Stimulated activated CD4-positive, alpha-beta T cell treated with anti-CD3 and anti-CD28 coated beads, Interleukin-4, amount 100 ng/mL, for 4 hours (primary cell): ENCODE data around the gene ARSI.

Experiments
- DNase-seq, 2 experiments: peaks; one replicate each; pipeline ENCODE4 v3.0.0-alpha.2; 2020

ARSI gene

DNA sequence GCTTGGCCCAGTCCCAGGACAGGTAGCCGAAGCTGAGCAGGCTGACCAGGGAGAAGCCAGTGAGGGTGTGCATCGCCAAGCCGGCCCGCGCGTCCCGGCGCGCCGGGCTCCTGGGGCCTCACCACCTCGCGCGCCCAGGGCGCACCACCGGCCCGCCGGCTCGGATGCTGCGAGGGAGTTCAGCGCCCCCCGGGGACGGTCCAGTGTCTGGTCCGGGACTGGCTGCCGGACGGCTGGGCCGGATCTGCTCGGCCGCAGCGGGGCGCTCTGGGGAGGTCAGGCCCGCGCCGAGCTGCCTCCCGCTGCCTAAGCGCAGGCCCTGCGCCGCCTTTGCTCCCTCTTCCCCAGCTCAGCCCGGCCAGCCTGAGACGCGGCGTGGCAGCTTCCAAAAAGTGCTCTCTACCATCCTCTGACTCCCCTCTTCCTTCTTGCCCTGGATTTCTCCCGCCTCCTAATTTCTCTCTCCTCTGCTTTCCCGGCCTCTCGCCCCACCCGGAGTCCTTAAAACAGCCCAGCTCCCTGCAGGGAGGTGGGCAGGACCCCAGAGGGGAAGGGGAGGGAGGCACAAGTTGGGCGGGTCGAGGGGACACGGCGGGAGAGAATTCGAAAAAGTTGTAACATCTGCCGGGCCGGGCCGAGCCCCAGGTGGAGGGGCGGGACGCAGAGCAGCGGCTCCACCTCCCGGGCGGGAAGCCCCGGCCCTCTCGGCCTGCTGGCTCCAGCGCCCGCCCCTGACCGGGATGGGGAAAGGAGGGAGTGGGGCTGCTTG, at the start of gene ARSI:
ARSI (minus strand) TSS at position 605 of the 769 bp plus-strand sequence; CDS start at position 73, 532 bp downstream.
- no peak for DNase-seq

DNA sequence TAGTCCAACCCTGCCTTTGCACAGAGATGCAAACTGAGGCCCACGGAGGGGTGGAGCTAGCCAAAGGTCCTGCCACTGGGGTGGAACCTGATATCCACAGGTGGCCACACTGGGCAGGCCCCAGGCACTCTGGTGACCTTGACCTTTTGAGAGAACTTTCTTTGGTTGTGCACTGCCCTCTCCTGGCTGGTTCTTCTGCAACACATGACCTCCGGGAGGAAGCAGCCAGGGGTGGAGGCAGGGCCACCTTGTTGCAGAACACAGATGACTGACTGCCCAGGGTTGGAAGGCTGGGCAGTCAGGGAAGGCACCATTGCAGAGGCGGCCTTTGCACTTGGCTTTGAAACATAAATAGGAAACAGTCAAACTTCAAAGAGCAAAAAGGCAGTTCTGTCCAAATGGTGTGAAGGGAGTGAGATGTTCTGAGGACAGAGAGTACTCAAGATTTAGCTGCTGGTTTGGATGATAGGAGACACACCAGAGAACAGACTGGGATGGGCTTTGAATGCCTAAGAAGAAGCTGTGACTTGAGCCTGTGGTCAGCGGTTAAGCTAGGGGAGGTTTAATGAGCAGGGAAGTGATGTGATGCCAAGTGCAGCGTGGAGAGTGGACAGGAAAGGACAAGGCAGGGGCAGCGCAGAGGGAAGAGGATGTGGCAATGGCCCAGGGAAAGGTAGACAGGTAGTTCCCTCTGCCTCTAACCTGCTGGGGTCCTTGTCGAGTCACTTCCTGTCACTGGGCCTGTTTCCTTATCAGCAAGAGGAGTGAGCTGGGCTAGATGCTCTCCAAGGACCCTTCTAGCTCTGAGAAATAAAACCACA, 48.0 kb upstream of the ARSI start:
- DNase-seq = peak; percentile 14 to 20

DNA sequence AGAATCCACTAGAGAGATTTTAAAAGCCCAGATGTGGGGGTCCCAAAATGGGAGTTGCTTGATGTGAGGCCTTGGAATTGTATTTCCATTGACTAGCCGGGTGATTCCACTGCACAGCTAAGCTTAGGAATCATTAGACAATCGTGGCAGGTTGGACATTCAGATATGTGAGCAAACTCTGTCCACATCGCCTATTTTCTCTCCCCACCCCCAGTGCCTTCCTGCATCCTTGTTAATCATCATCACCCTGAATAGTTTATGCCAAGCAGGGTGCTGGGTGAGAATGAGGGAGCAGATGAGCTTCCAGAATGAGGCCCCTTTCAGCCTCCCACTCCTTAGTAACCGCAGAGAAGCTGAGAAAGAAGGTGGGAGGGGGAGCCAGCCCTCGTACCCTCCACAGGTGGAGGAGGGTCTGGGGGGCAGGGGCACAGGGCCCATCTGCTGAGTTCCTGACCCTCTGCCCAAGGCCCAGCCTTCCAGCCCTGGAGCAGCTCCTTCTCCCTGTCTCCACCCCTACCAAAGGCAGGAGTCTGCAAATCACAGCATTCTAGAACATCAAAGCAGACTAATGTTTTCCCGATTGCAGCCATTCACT, 47.1 kb upstream of the ARSI start:
- no peak for DNase-seq

DNA sequence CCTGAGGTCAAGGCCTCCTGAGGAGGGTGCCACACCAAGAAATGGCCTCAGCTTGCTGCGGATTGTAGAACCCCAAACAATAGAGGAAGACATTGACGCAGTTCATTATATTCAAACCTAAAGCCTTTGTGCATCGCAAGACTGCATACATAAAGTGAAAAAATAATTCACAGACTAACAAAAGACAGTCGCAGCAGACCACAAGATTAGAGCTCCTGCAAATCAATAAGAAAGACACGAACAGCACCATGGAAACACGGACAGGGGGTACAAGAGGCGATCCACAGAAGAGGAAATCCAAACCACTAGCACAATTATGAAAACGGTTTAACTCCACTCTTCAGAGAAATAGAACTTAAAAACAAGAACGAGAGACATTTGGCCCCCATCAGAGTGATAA, 44.7 kb upstream of the ARSI start:
- no peak for DNase-seq

DNA sequence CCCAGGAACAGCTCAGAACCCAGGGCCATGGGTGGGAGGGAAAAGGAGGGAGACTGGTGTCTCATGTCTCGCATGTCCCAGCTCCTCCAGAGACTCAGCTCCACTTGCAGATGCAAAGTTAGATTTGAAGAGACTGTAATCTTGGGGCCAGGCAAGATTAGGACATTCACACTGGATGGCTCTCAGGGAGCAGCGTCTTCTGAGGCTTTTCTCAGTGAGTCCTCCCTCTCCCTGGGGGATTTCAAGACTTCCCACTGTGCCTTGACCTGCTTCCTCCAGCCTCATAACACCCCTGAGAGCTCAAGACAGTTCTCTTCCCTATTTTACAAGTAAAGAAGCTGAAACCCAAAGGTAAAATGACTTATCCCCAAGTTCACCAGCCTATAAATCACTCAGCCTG, 44.3 kb upstream of the ARSI start:
- DNase-seq = no peak

DNA sequence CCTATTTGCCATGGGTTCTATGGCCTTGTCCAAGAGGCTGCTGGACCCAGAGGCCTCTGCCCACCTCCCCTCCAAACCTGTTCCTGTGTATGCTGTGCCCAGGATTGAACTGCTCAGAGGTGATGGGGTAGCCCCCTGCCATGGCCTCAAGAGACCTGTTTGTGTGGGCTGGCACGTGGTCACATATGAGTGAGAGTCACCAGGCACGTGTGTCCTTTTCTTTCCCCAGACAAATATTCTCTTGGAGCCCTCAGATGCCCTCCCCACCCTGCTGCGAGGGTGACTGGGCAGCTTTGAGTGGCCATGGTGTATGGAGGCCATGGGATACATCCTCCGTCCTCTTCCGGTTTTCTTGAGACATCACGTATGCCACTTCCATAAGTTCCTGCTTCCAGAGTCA, 43.9 kb upstream of the ARSI start:
- DNase-seq = no peak

DNA sequence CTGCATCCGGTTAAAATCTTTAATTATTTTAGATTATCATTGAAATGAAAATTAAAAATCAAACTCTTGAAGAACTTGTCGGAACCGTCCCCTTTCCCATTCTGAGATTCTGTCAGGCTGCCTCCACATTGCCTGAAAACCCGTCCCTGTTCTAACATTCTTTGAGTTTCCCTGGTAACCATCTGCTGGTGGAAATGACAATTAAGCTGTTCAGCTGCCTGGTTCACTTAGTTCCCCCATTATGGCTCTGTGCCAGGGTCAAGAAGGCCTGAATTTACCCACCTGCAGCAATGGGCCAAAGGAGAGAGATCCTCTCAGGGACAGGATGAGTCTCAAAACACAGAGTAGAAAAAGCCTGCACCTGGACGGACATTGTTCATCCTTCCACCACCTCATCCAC, 43.0 kb upstream of the ARSI start:
- DNase-seq = no peak

DNA sequence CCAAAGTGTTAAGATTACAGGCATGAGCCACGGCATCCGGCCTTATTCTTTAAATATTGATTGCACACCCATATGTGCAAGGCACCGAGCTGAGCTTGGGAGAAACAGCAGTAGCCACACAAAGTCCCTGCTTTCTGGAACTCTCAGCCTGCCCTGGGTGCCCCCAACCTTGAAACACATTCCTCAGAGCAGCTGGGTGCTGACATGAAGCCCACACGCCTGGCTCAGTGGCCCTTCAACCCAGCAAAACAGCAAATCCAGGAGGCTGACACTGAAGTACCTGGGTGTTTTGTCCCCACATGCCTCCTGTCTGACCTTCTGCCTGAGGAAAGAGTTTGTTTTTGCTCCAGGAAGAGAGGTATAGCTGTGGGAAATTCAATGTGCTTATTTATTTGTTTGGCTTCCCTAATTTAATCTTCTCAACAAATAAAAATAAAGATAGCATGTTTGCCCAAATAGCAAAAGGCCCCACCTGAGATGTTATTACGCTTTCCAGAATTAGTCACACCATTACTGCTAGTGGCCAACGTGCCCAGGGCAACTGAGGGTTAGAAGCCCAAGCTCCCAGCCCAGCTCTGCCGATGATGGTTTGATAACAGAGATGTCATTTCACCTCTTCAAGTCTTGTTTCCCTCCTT, 41.4 kb upstream of the ARSI start:
- no peak for DNase-seq

DNA sequence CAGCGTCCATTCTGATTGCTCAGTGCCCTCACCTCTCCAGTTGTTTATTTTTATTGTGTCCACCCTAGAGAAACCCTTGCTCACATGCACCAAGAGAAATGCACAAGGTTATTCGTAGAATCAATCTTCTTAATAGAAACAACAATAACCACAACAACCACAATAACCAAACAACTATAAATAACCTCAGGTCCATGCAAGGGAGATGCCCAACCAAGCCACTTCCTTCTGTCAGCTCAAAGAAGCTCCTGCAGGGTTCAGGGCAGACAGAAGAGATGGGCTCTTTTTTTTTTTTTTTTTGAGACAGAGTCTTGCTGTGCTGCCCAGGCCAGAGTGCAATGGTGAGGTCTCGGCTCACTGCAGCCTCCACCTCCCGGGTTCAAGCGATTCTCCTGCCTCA, 39.9 kb upstream of the ARSI start:
- DNase-seq = no peak

DNA sequence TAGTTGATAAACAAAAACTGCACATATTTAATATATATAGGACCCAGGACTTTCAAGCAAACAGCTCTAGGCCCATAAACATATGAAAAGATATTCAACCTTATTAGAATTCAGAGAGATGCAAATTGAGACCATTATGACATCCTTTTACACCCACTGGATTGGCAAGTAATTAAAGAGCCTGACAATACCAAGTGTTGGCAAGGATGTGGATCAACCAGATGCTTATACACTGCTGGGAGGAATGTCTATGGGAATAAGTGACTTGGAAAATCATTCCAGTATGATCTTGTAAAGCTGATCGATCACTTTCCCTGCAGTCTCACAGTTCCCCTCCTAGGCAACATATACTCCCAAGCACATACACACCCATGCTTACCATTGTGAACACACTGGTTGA, 39.3 kb upstream of the ARSI start:
- no peak for DNase-seq

DNA sequence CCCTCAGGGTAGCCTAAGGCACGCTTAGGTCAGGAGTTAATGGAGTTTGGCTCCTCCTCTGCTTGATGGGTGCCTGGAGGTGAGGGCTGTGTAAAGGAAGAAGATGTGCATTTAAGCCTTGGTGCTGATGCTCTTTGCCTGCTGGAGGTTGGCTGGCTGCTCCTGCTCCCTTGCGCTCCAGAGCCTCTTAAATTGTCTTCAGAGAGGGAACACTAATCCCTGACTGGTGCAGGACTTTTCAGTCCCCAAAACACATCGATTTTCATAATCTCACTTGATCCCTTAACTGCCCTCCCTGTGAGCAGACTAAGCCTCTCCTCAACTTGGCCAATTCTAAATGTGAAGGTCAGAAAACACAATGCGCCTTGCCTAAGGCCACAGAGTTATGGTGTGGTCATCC, 38.6 kb upstream of the ARSI start:
- DNase-seq = no peak

DNA sequence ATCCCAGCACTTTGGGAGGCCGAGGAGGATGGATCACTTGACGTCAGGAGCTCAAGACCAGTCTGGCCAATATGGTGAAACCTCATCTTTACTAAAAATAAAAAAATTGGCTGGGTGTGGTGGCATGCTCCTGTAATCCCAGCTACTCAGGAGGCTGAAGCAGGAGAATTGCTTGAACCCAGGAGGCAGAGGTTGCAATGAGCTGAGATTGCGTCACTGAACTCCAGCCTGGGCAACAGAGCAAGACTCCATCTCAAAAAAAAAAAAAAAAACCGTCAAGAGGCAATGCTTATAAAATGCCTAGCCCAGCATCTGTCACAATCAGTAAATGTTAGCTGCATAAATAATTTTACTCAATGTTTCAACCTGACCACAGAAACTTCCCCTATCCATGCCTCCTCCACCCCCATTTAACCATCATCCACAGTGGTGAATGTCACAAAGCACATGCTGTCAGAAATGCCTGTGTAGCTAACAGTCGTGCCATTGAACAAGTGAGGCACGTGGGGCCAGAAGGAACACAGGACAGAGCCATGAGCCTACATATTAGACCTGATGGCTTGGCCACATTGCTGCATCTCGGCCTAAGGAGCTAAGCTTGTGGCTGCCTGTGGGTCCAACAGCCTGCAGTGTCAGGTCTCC, 38.0 kb upstream of the ARSI start:
- no peak for DNase-seq

DNA sequence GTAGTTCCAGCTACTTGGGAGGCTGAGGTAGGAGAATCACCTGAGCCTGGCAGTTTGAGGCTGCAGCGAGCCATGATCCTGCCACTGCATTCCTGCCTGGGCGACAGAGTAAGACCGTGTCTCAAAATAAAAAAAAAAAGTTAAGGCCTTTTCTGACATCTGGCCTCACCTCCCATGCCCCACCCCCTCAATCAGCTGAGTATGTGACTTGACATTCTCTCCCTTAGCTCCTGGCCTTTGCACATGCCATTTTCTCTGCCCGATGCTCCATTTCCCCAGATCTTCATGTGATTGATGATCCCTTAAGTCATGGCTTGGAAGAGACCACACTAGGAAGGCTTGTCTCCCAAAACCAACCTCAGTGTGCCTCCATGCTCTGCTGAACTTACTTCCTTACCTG, 37.1 kb upstream of the ARSI start:
- no peak for DNase-seq

DNA sequence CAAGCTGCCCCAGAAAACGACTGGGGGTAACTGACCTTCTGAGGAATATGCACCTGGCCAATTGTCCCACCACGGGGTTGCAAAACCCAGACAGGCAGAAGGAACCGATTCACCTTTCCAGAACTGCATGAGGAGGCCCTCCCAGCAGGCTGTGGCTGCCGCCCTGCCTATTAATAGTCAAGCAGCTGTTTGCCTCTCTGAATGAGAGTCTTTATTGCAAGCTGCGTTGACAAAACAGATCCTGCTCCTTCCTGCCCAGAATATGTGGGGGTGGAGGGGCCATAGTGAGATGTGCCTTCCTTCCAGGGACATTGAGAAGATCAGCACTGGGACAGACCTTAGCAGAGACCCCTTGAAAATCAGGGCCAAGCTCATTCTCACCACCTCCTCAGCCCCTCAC, 36.5 kb upstream of the ARSI start:
- DNase-seq = no peak

DNA sequence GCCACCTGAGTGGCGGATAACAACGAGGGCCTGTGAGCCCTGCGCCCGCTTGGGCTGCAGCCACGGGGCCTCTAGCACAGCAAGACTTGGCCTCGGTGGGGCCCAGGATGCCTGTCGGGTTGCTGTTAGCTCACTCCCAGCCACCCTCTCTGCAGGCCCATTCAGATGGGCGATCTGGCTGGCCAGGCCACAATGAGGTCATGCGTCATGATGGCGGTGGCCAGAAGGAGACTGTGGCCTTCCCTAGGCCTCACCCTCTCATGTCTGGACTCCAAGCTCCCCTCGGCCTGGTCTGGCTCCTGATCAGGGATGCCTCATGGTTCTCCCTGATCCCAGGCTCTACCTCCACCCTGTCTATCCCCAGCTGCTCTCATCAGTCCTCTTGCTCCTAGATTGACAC, 35.8 kb upstream of the ARSI start:
- DNase-seq = no peak

DNA sequence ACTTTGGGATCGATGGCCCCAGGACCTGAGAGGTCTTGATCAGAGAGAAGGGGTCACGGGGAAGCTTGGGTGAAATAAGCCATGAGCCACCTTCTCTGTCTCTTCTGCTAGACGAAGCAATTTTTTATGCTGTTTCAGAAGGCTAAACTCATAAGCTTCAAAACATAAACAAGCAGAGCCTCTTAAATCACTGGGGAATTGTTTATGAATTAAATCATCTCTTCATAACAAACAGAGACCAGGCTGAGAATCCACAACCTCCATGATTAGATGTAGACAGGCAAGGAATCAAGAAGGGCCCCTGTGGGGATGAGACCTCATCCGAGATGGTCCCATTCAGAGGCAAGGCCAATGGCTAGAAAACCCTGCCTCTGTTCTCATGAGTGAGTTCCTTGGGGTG, 33.1 kb upstream of the ARSI start:
- no peak for DNase-seq

DNA sequence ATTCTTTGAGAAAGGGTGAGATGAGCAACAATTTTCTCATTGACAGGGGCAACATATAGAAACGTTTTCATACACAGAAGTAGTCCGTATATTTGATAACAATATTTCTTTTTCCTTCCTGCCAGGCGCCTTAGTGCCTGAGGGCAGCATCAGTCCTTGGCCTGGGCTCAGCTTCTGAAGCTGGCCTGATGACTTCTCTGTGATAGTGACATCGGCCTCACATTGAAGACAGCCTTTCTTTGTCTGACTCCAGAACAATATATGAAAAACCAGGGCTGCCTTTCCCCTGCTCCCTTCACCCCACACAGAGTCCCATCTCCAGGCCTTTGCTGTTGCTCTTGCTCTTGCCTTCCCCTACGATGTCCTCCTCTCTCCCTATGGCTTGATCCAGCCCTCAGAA, 30.7 kb upstream of the ARSI start:
- no peak for DNase-seq

DNA sequence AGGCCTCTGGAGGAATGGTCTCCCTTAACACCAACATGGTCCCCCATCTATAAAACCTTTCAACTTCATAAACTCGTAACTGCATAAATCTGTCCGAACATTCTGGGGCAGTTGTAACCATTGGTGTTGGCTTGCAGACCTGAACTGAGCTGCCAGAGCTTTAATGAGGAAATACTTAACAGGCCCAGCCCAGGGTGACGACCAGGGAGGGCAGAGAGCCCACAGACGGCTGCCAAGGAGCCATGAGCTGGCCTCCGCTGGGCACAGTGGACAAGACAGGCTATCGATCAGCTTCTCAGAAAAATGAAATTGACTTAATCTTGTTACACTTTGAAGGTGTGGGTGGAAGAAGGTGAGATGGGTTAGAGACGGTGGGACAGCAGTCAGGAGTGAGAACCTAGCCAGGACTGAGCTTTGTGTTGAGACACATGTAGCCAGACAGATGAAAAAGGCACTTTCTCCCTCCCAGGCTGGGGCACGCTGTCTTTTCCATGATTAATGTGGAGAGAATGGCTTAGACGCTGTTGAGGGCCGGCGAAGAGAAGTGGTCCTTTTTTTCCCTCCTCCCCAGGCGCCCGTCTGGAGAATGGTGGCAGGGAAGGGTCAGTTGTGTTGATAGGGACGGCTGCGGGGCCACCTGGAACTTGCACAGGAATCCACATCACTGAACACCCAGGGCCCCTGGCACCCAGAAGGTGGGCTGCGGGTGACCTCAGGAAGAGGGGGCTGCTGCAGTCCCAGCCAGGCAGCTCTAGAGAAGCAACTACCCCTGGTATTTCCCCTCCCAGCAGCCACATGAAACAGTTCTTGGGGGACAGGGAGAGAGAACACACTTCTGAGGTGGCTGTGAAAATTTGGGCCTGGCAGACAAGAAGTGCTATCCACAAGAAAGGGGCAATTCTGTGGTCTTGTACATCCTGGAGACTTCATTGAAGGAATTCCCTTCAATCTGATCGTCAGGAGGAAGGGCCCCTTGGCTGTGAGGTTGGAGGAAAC, 27.5 kb upstream of the ARSI start:
- no peak for DNase-seq

DNA sequence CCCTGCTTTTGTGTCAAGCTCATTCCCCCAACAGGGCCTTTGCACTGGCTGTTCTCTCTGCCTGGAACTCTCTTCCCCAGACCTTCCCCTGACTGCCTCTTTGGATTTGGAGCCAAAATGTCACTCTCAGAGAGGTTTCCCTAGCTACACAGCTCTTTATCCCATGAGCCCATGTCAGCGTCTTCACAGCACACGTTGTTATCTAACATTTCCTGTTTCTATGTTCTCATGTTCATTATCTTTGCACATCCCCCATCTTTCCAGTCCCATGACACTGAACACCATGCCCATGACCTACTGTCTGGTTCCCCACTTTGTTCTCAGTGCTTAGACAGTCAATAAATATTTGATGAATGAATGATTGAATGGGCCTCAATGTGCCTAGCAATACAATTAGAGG, 26.3 kb upstream of the ARSI start:
- DNase-seq = no peak

DNA sequence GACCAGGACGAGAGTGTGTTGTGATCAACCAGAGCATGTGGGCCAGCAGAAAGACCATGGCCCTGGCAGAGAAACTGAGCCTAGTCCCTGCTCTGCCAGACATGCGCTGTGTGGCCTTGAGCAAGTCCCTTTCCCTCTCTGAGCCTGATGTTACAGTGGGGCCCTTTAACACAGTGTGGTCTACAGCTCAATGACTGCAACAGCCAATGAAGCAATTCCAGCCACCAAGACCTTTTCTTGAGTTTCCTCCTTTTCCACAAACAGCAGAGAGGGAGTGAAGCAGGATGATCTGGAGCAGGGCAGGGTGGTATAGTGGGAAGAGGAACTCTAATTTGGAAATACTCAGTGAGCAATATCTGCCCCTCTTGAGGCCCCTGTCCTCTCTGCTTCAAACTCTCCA, 25.8 kb upstream of the ARSI start:
- DNase-seq = no peak

DNA sequence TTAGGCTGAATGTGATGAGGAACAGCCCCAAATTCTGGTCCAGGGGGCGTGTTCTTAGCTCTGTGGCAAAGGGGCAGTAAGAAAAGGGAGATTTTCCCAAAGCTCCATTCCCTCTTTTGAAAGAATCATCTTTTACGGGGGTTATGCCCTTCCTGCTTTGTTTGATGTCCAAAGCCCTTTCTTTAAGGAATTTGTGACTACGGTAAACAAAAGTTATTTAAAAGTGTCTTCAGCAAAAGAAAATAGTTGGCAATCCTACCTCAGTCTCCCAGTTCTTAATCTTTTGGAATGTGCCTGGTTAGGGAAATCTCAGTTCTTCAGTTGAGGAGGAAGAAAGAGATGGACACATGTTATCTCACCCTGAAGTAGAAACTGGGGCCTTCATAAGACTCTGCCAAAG, 24.4 kb upstream of the ARSI start:
- DNase-seq = no peak

DNA sequence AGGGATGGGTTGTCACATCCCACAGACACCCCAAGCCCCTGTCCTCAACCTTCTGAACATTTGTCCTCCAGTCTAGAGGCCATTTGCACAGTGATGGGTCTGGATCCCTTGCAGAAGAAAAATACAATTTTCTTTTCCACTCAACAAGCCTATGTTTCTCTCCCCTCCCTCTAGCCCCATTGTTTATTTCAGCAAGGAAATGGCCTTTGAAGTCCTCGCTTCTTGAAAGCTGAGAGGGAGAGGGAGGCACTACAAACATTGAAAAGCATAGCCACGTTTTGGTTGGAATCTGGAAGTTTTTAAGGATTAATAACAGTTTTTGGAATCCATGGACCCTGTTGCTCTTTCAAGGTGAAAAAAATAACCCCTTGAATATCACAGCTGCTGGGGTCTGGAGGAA, 24.0 kb upstream of the ARSI start:
- no peak for DNase-seq
